ENCODE results near the gene WDR27. TPM values are rescaled to one million over a fixed set of nuclear protein-coding genes. Genes with fewer than 3 reads are reported as not detected.

The WDR27 gene
- total and polyA plus RNA-seq, 10 of the 15 experiments (the other 5 are each of a cell fraction or from before 2014, with no cell fraction given), result 1.9 to 33.2 (median 19.0) TPM

DNA sequence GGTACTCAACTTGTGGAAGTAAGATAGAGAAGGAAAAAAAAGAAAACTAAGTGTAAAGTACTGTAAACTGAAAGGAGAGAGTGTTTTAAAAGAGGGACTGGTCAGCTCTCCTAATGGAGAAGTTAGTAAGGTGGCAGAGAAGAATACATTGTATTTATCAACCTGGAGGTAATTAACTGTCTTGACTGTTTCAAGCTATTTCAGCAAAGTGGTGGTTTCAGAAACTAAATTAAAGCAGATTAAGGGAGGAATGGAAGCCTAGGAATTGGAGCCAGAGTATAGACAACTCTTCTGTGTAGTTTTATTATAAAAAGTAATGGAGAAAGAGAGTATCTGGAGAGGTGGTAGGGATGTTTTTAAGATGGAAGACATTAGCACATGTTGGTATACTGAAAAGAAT, 25.1 kb upstream of the WDR27 start:
- no peak for ATAC-seq
- H3K27ac ChIP-seq (ENCODE audit: control insufficient read depth, insufficient read depth), result no peak overlapping the region
- no peak overlapping the region for H3K4me2 ChIP-seq (ENCODE audit: control insufficient read depth, insufficient read depth)
- RAD21 ChIA-PET (ENCODE audit: unreplicated experiment), result no interaction called here
- DNase-seq (ENCODE audit: low read depth, low spot score), result no peak
- POLR2A ChIA-PET, result interaction anchor here (1.0 to 1.3 kb wide), 2 partner anchors 11 to 15 kb away, joined by 3 to 5 read pairs; no protein-coding TSS in a partner anchor
- CTCF ChIA-PET, result interaction anchor here (0.6 kb wide), 1 partner anchor 267 kb away, joined by 3 read pairs; no protein-coding TSS in a partner anchor
- BruUV-seq (replicated peaks), result no TSS peak
- no peaks in the 10 kb centered on the region for H3K9me3 ChIP-seq (replicated peaks; ENCODE audit: control insufficient read depth, insufficient read depth, low read length)
- peaks cover under 1% of the 10 kb centered on the region for H3K4me1 ChIP-seq (ENCODE audit: control insufficient read depth, insufficient read depth, low read length)
- H3K27me3 ChIP-seq (replicated peaks in 1 of 2; ENCODE audit: control insufficient read depth in 2 of 2, insufficient read depth in 2 of 2, low read length in 1 of 2), result no peaks in the 10 kb centered on the region
- SMC1A ChIA-PET (ENCODE audit: uncharacterized antibody, unreplicated experiment), result interaction anchor here (1.0 to 1.1 kb wide), 2 partner anchors 21 to 23 kb away, joined by 3 read pairs; no protein-coding TSS in a partner anchor
- intact Hi-C loops (cut with micrococcal nuclease; ENCODE audit: unreplicated experiment), result loop anchor here (10.0 kb wide), 1 partner anchor 578 kb away; the partner anchor contains the start of gene FAM120B
- no peak for FAIRE-seq
- H2AFZ ChIP-seq (ENCODE audit: control insufficient read depth, low read depth, low read length), result no peak overlapping the region
- in situ Hi-C loops (cut with MboI), result no loop called here
- H3K36me3 ChIP-seq (ENCODE audit: control insufficient read depth in 2 of 2, insufficient read depth in 2 of 2, low read length in 1 of 2), result no peaks in the 10 kb centered on the region
- H4K20me1 ChIP-seq (ENCODE audit: control insufficient read depth, insufficient read depth), result no peaks in the 10 kb centered on the region
- TF ChIP-seq RAD21 (IDR thresholded peaks at IDR 0.05; ENCODE audit: insufficient read depth, low read depth, low read length), result no peak
- TF ChIP-seq NBN (IDR thresholded peaks at IDR 0.05), result no peak
- no peak for TF ChIP-seq KDM1A (IDR thresholded peaks at IDR 0.05; ENCODE audit: borderline replicate concordance)
- no peak for TF ChIP-seq IRF3 (IDR thresholded peaks at IDR 0.05)
- no peak for TF ChIP-seq RFX5 (IDR thresholded peaks at IDR 0.05; ENCODE audit: low read depth, low read length)
- no peak for TF ChIP-seq RELB (IDR thresholded peaks at IDR 0.05; ENCODE audit: low read depth)
- no peak for TF ChIP-seq POLR2AphosphoS5 (IDR thresholded peaks at IDR 0.05; ENCODE audit: low read length)
- TF ChIP-seq DPF2 (IDR thresholded peaks at IDR 0.05), result no peak
- no peak for TF ChIP-seq ZNF217 (IDR thresholded peaks at IDR 0.05)
- TF ChIP-seq, protein P1, sequence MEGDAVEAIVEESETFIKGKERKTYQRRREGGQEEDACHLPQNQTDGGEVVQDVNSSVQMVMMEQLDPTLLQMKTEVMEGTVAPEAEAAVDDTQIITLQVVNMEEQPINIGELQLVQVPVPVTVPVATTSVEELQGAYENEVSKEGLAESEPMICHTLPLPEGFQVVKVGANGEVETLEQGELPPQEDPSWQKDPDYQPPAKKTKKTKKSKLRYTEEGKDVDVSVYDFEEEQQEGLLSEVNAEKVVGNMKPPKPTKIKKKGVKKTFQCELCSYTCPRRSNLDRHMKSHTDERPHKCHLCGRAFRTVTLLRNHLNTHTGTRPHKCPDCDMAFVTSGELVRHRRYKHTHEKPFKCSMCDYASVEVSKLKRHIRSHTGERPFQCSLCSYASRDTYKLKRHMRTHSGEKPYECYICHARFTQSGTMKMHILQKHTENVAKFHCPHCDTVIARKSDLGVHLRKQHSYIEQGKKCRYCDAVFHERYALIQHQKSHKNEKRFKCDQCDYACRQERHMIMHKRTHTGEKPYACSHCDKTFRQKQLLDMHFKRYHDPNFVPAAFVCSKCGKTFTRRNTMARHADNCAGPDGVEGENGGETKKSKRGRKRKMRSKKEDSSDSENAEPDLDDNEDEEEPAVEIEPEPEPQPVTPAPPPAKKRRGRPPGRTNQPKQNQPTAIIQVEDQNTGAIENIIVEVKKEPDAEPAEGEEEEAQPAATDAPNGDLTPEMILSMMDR (IDR thresholded peaks at IDR 0.05 in 2 of 3, conservative IDR thresholded peaks at IDR 0.05 in 1 of 3; ENCODE audit: control insufficient read depth in 2 of 3, extremely low read depth in 1 of 3, insufficient read depth in 1 of 3, low read depth in 3 of 3, low read length in 3 of 3), result no peak
- no peak for TF ChIP-seq GABPA (IDR thresholded peaks at IDR 0.05; ENCODE audit: low read depth)
- TF ChIP-seq CREM (IDR thresholded peaks at IDR 0.05; ENCODE audit: low read depth), result no peak
- no peak for TF ChIP-seq FOXM1 (IDR thresholded peaks at IDR 0.05; ENCODE audit: low read depth, low read length)
- TF ChIP-seq SUPT20H (IDR thresholded peaks at IDR 0.05; ENCODE audit: borderline replicate concordance, control insufficient read depth, low read depth, low read length), result no peak
- no peak for TF ChIP-seq CEBPZ (IDR thresholded peaks at IDR 0.05; ENCODE audit: low read depth, low read length)
- no peak overlapping the region for H3K4me3 ChIP-seq
- H3K9ac ChIP-seq (ENCODE audit: control insufficient read depth, insufficient read depth, low read length), result no peak overlapping the region
- peaks cover 12% of the 10 kb centered on the region for H3K79me2 ChIP-seq (ENCODE audit: control insufficient read depth, insufficient read depth, low read length)
